Activated naive CD8-positive, alpha-beta T cell treated with anti-CD3 and anti-CD28 coated beads, Interleukin-2, amount 10 ng/mL, durations not matched to agents 7 days and 5 days (primary cell): ENCODE data around the gene RASD1. TPM values are rescaled to one million over a fixed set of nuclear protein-coding genes. Genes with fewer than 3 reads are reported as not detected.

Source experiments
- ATAC-seq: fragments of 150-1000 bp; cut with Tn5 transposase; one replicate; pipeline ENCODE4 v1.10.0; 2021; ENCODE audit warnings: low read depth, moderate library complexity
- POLR2A ChIA-PET: fragments of 350-600 bp; sonication (Branson Sonifier 250); formaldehyde crosslinking; loops from one replicate; lab custom pipeline; 2021; ENCODE audit warnings: antibody characterized with exemption; lab: Charles Lee
- DNase-seq: peaks from one replicate; pipeline ENCODE4 v3.0.0; 2021
- H3K27ac Mint-ChIP-seq: one replicate; pipeline ENCODE4 v1.8.0; 2022; ENCODE audit warnings: mild to moderate bottlenecking, mixed read lengths
- H3K27me3 Mint-ChIP-seq: one replicate; pipeline ENCODE4 v1.8.0; 2022; ENCODE audit warnings: mild to moderate bottlenecking, moderate library complexity, mixed read lengths
- H3K36me3 Mint-ChIP-seq: one replicate; pipeline ENCODE4 v1.8.0; 2021; ENCODE audit warnings: mild to moderate bottlenecking, mixed read lengths
- H3K4me1 Mint-ChIP-seq: one replicate; pipeline ENCODE4 v1.8.0; 2021; ENCODE audit warnings: mixed read lengths
- H3K4me3 Mint-ChIP-seq: one replicate; pipeline ENCODE4 v1.8.0; 2022; ENCODE audit warnings: mild to moderate bottlenecking, moderate library complexity, mixed read lengths
- H3K9me3 Mint-ChIP-seq: one replicate; pipeline ENCODE4 v1.8.0; 2021; ENCODE audit warnings: mixed read lengths
- total RNA-seq, 2 experiments: library from RNA; stranded (reverse); gene quantifications; one replicate each; pipeline ENCODE4 v1.2.3, GENCODE V29; 2021

Gene RASD1
- total RNA-seq, 2 experiments from 2014 or later, result 1.3 to 2.3 TPM

GRCh38 chr17:17535957-17536356 is 39.8 kb upstream of the RASD1 start:
- Mint-ChIP-seq H3K9me3 (no peaks in the 10 kb centered on the region), H3K36me3 (no peaks in the 10 kb centered on the region), H3K27me3 (peaks cover 3% of the 10 kb centered on the region), H3K4me3 (no peak overlapping the region), H3K4me1 (no peaks in the 10 kb centered on the region), H3K27ac (no peak overlapping the region)
- POLR2A ChIA-PET, result no interaction called here
- ATAC-seq, result no peak
- no peak for DNase-seq

DNA sequence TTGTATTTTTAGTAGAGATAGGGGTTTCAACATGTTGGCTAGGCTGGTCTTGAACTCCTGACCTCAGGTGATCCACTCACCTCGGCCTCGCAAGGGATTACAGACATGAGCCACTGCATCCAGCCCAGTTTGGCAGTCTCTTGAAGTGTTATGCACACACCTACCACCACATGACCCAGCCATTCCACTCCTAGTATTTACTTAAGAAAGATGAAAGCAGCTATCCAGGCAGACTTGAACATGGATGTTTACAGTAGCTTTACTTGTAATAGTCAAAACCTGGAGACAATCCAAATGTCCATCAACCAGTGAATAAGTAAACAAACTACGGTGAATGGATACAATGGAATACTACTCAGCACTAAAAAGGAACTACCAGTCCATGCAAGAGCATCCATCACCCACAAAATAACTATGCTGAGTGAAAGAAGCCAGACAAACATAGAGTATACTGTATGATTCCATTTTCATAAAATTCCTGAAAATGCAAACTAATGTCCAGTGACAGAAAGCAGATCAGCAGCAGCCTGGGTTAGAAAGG is 37.8 kb upstream of the RASD1 start:
- POLR2A ChIA-PET, result no interaction called here
- DNase-seq, result no peak
- Mint-ChIP-seq H3K27me3 (peaks cover 3% of the 10 kb centered on the region), H3K36me3 (no peaks in the 10 kb centered on the region), H3K4me3 (no peak overlapping the region), H3K27ac (no peak overlapping the region), H3K4me1 (no peaks in the 10 kb centered on the region), H3K9me3 (no peaks in the 10 kb centered on the region)
- no peak for ATAC-seq

DNA sequence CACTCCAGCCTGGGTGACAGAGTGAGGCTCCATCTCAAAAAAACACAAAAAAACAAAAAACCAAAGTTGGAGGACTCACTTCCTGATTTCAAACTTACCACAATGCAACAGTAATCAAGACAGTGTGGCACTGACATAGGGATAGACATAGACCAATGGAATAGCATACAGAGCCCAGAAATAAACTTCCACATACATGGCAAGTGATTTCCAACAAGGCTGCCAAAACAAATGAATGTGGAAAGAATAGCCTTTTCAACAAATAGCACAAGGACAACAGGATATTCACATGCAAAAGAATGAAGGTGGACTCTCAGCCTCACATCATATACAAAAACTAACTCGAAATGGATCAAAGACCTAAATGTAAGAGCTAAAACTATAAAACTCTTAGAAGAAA is 36.8 kb upstream of the RASD1 start:
- Mint-ChIP-seq H3K9me3 (no peaks in the 10 kb centered on the region), H3K27ac (no peak overlapping the region), H3K36me3 (no peaks in the 10 kb centered on the region), H3K27me3 (peaks cover 3% of the 10 kb centered on the region), H3K4me3 (no peak overlapping the region), H3K4me1 (no peaks in the 10 kb centered on the region)
- ATAC-seq (no peak), DNase-seq (no peak)
- POLR2A ChIA-PET, result no interaction called here

DNA sequence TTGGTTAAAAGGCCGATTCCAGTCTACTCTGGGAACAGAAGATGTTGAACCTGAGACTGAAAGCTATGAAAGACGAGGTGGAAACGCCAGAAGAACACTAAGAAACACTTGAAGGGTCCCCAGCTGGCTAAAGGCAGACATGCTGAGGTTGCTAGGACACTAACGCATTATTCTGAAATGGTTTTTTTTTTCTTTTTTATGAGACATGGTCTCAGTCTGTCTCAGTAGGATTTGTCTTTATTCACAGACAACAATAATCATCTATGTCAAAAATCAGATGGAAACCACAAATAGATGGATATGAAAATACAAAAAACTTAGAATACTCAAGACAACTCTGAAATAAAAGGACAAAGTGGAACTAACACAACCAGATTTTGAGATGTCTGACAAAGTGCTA is 35.0 kb upstream of the RASD1 start:
- POLR2A ChIA-PET, result interaction anchor here (1.0 kb wide), 1 partner anchor 34 kb away, joined by 3 read pairs; the partner anchor contains the start of gene RASD1
- DNase-seq, result no peak
- Mint-ChIP-seq H3K4me3 (no peak overlapping the region), H3K27me3 (peaks cover 3% of the 10 kb centered on the region), H3K27ac (no peak overlapping the region), H3K4me1 (no peaks in the 10 kb centered on the region), H3K36me3 (no peaks in the 10 kb centered on the region), H3K9me3 (no peaks in the 10 kb centered on the region)
- no peak for ATAC-seq

GRCh38 chr17:17528696-17529652 is 32.8 kb upstream of the RASD1 start:
- no peaks in the 10 kb centered on the region for H3K36me3 Mint-ChIP-seq
- no peak for DNase-seq
- H3K4me1 Mint-ChIP-seq, result no peaks in the 10 kb centered on the region
- no peak overlapping the region for H3K27ac Mint-ChIP-seq
- POLR2A ChIA-PET, result no interaction called here
- no peaks in the 10 kb centered on the region for H3K9me3 Mint-ChIP-seq
- H3K4me3 Mint-ChIP-seq, result no peak overlapping the region
- no peak for ATAC-seq
- peaks cover 3% of the 10 kb centered on the region for H3K27me3 Mint-ChIP-seq

DNA sequence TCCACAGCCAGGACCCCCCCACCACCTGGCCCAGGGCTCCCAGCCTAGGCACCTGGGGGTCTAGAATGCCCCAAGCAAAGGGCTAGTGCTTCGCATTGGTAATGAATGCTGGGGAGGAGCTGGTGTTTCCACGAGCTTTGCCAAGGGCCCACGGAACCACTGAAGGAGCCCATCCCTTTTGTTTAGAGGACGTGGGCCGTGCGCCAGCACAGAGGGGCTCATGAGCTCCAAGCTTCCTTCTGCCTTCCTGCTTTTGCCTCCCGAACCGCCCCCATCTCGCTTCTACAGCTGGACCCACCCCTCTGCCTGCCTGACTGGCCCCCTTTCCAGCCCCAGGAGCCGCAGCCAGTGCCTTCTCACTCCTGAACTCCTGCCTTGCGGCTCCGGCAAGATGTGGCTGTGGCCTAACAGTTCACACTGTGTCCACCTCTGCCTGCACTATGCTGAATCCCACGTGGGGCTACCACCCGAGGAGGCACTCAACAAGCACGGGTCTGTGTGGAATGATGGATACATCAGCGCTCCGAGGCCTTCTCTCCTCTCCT is 31.8 kb upstream of the RASD1 start:
- Mint-ChIP-seq H3K4me3 (no peak overlapping the region), H3K9me3 (no peaks in the 10 kb centered on the region), H3K27ac (no peak overlapping the region), H3K4me1 (no peaks in the 10 kb centered on the region), H3K36me3 (no peaks in the 10 kb centered on the region), H3K27me3 (peaks cover 3% of the 10 kb centered on the region)
- no peak for DNase-seq
- POLR2A ChIA-PET, result no interaction called here
- no peak for ATAC-seq

DNA sequence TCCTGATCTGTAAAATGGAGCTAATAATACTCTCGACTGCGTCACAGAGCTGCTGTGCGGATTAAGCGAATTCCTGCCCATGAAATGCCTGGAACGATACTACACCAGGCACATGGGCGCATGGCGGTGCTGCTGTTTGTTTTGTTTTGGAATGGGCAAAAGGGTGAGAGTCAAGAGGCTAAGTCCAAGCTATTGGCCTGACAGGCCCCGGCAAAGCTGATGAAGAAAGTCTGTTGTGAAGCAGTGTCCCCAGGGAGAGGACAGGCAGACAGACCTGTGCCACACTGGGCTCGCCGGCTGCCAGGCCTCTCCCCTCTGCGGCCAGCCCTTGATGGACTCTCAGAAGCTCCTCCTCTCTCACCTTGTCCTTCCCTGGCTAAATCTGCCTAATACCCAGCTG is 31.3 kb upstream of the RASD1 start:
- no peaks in the 10 kb centered on the region for H3K9me3 Mint-ChIP-seq
- H3K27ac Mint-ChIP-seq, result no peak overlapping the region
- ATAC-seq (no peak), DNase-seq (no peak)
- POLR2A ChIA-PET, result no interaction called here
- H3K27me3 Mint-ChIP-seq, result peaks cover 3% of the 10 kb centered on the region
- no peaks in the 10 kb centered on the region for H3K4me1 Mint-ChIP-seq
- H3K36me3 Mint-ChIP-seq, result no peaks in the 10 kb centered on the region
- no peak overlapping the region for H3K4me3 Mint-ChIP-seq

- Mint-ChIP-seq H3K36me3 (no peaks in the 10 kb centered on the region), H3K4me3 (no peak overlapping the region), H3K4me1 (no peaks in the 10 kb centered on the region), H3K27ac (no peak overlapping the region), H3K9me3 (no peaks in the 10 kb centered on the region), H3K27me3 (no peaks in the 10 kb centered on the region)
- DNase-seq (no peak), ATAC-seq (no peak)
- POLR2A ChIA-PET, result no interaction called here
Observed at GRCh38 chr17:17526369-17526768, 30.2 kb upstream of the RASD1 start.

DNA sequence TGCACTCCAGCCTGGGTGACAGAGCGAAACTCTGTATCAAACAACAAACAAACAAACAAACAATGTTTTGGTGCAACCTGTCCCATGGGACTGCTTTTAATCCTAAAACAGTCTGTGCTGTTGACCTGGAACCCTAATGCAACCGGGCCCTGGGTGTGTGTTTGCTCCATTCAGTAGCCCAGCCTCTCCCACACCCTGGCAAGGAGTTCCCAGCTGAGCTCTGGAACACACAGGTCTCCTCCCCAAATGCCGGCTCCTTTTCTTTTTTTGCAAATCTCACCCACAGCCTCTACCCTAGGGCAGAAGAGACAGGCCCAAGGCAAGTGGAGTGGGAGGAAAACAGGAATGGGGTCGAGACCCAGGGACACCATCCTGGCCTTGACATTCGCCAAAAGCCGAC is 29.8 kb upstream of the RASD1 start:
- POLR2A ChIA-PET, result interaction anchor here (0.6 kb wide), 1 partner anchor 347 kb away, joined by 3 read pairs; no protein-coding TSS in a partner anchor
- H3K27me3 Mint-ChIP-seq, result no peaks in the 10 kb centered on the region
- H3K9me3 Mint-ChIP-seq, result no peaks in the 10 kb centered on the region
- no peaks in the 10 kb centered on the region for H3K36me3 Mint-ChIP-seq
- ATAC-seq (no peak), DNase-seq (no peak)
- no peaks in the 10 kb centered on the region for H3K4me1 Mint-ChIP-seq
- H3K27ac Mint-ChIP-seq, result no peak overlapping the region
- H3K4me3 Mint-ChIP-seq, result no peak overlapping the region

- POLR2A ChIA-PET, result interaction anchor here (0.6 kb wide), 2 partner anchors 134 to 346 kb away, joined by 3 to 5 read pairs; no protein-coding TSS in a partner anchor
- Mint-ChIP-seq H3K4me1 (no peaks in the 10 kb centered on the region), H3K27ac (no peak overlapping the region), H3K27me3 (no peaks in the 10 kb centered on the region), H3K4me3 (no peak overlapping the region), H3K36me3 (no peaks in the 10 kb centered on the region), H3K9me3 (no peaks in the 10 kb centered on the region)
- ATAC-seq (no peak), DNase-seq (no peak)
Observed at GRCh38 chr17:17525311-17525710, 29.1 kb upstream of the RASD1 start.

GRCh38 chr17:17523731-17524490 is 27.7 kb upstream of the RASD1 start:
- ATAC-seq (no peak), DNase-seq (no peak)
- no peak overlapping the region for H3K4me3 Mint-ChIP-seq

DNA sequence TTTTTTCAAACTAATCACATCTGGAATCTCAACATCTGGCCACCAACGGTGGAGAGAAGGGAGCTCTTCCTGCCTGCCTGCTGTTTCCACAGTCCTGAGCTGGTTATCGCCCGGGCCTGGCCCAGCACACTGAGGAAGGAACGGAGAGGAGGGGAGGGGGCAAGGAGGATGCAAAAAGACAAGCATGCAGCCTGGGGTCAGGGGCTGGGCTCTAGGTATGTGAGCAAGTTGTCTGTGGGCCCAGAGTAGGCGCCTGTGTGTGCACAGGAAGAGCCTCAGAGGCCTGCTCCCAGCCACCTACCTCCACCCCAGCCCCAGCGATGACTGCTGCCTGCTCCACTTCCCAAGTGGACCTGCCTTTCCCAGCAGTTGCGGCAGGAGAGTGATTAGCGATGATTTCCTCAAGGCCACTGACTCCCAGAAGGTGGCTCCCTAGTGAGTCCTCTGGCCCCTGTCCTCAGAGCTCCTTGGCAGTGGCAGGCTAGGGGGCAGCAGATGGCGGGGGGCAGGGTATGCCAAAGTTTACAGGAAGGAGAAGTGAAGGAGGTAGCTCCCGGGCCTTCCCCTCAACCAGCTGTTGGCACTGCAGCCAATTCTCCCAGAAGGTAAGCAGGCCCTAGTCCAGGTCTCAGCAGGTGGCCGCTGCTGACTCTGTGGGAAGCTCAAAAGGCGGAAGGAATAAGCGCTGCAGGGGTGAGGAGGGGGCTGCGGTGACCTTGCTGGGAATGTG is 27.0 kb upstream of the RASD1 start:
- DNase-seq, result no peak
- ATAC-seq, result no peak
- no peak overlapping the region for H3K27ac Mint-ChIP-seq

More at GRCh38 chr17:17523731-17524490, 27.7 kb upstream of the RASD1 start:
- H3K9me3 Mint-ChIP-seq, result no peaks in the 10 kb centered on the region
- H3K4me1 Mint-ChIP-seq, result no peaks in the 10 kb centered on the region
- no peak overlapping the region for H3K27ac Mint-ChIP-seq
- no peaks in the 10 kb centered on the region for H3K36me3 Mint-ChIP-seq
- POLR2A ChIA-PET, result no interaction called here
- H3K27me3 Mint-ChIP-seq, result no peaks in the 10 kb centered on the region

More for the DNA sequence above, 27.0 kb upstream of the RASD1 start:
- Mint-ChIP-seq H3K27me3 (no peaks in the 10 kb centered on the region), H3K9me3 (no peaks in the 10 kb centered on the region), H3K4me3 (no peak overlapping the region), H3K36me3 (no peaks in the 10 kb centered on the region), H3K4me1 (no peaks in the 10 kb centered on the region)
- POLR2A ChIA-PET, result no interaction called here
